ENCODE measurements around the gene IGFBP2. TPM values are rescaled to one million over a fixed set of nuclear protein-coding genes. Genes with fewer than 3 reads are reported as not detected.

IGFBP2 gene
- total and polyA plus RNA-seq, 2 donors (not counting 1 experiment from before 2014, with no cell fraction given) = not detected

GRCh38 chr2:216678813-216679657, 45.8 kb downstream of the IGFBP2 start:
- 88% methylated on average over 21 of the region's 21 CpGs for WGBS (ENCODE audit: insufficient coverage)
- no peak overlapping the region for H3K27ac ChIP-seq (ENCODE audit: low read length in 2 of 2)
- H3K36me3 ChIP-seq (replicated peaks in 1 of 2; ENCODE audit: control extremely low read depth in 1 of 2, control insufficient read depth in 1 of 2, extremely low read depth in 1 of 2, insufficient read depth in 2 of 2, low read length in 1 of 2) = no peaks in the 10 kb centered on the region
- no peak overlapping the region for H2AFZ ChIP-seq (ENCODE audit: insufficient read depth, low read depth, low read length, poor library complexity, severe bottlenecking)
- ATAC-seq (ENCODE audit: low read depth) (no peak), DNase-seq (no peak)
- Mint-ChIP-seq H3K9me3 (ENCODE audit: insufficient read depth) (no peaks in the 10 kb centered on the region), H3K27ac (no peak overlapping the region), H3K4me3 (no peak overlapping the region), H3K27me3 (peaks cover 46% of the 10 kb centered on the region), H3K4me1 (no peaks in the 10 kb centered on the region)
- intact Hi-C loops (cut with micrococcal nuclease) = no loop called here
- peaks cover 0 to 6% (median 0%) of the 10 kb centered on the region in 4 experiments for H3K27me3 ChIP-seq (replicated peaks in 1 of 4; ENCODE audit: control extremely low read depth in 1 of 4, control insufficient read depth in 3 of 4, insufficient read depth in 4 of 4, low read length in 3 of 4)
- TF ChIP-seq EZH2 (IDR thresholded peaks at IDR 0.05; ENCODE audit: borderline replicate concordance, insufficient read depth, low read depth, low read length, poor library complexity, severe bottlenecking) (no peak), CTCF (IDR thresholded peaks at IDR 0.05) (no peak)
- H3K9me3 ChIP-seq (ENCODE audit: control extremely low read depth in 1 of 3, control insufficient read depth in 2 of 3, insufficient read depth in 1 of 3, low read length in 2 of 3) = no peaks in the 10 kb centered on the region
- no peaks in the 10 kb centered on the region for H4K20me1 ChIP-seq (ENCODE audit: control insufficient read depth, insufficient read depth, low read length, poor library complexity, severe bottlenecking)
- CTCF ChIA-PET = interaction anchor here (0.8 to 1.5 kb wide), 3 partner anchors 12 to 1034 kb away, joined by 3 to 5 read pairs (median 4); no protein-coding TSS in a partner anchor
- POLR2A ChIA-PET = no interaction called here
- no peak overlapping the region for H3K4me2 ChIP-seq (replicated peaks; ENCODE audit: low read depth, low read length, poor library complexity, severe bottlenecking)
- no peaks in the 10 kb centered on the region for H3K4me1 ChIP-seq (ENCODE audit: control insufficient read depth in 2 of 2, insufficient read depth in 2 of 2, low read length in 2 of 2)
- no peak overlapping the region for H3K4me3 ChIP-seq (ENCODE audit: control extremely low read depth in 1 of 5, extremely low read depth in 1 of 5, insufficient read depth in 1 of 5, low read depth in 2 of 5, low read length in 4 of 5)
- H3K9ac ChIP-seq (ENCODE audit: low read length) = no peak overlapping the region
- H3K79me2 ChIP-seq (ENCODE audit: control insufficient read depth, insufficient read depth, low read length) = no peaks in the 10 kb centered on the region

- POLR2A ChIA-PET = no interaction called here
- Histone ChIP-seq H3K9me3 (ENCODE audit: control extremely low read depth in 1 of 3, control insufficient read depth in 2 of 3, insufficient read depth in 1 of 3, low read length in 2 of 3) (no peaks in the 10 kb centered on the region), H4K20me1 (ENCODE audit: control insufficient read depth, insufficient read depth, low read length, poor library complexity, severe bottlenecking) (no peaks in the 10 kb centered on the region), H3K9ac (ENCODE audit: low read length) (no peak overlapping the region), H3K27me3 (replicated peaks in 1 of 4; ENCODE audit: control extremely low read depth in 1 of 4, control insufficient read depth in 3 of 4, insufficient read depth in 4 of 4, low read length in 3 of 4) (peaks cover 0 to 6% (median 0%) of the 10 kb centered on the region in 4 experiments), H3K79me2 (ENCODE audit: control insufficient read depth, insufficient read depth, low read length) (no peaks in the 10 kb centered on the region), H2AFZ (ENCODE audit: insufficient read depth, low read depth, low read length, poor library complexity, severe bottlenecking) (no peak overlapping the region), H3K4me2 (replicated peaks; ENCODE audit: low read depth, low read length, poor library complexity, severe bottlenecking) (no peak overlapping the region), H3K27ac (ENCODE audit: low read length in 2 of 2) (no peak overlapping the region), H3K36me3 (replicated peaks in 1 of 2; ENCODE audit: control extremely low read depth in 1 of 2, control insufficient read depth in 1 of 2, extremely low read depth in 1 of 2, insufficient read depth in 2 of 2, low read length in 1 of 2) (no peaks in the 10 kb centered on the region), H3K4me1 (ENCODE audit: control insufficient read depth in 2 of 2, insufficient read depth in 2 of 2, low read length in 2 of 2) (no peaks in the 10 kb centered on the region), H3K4me3 (ENCODE audit: control extremely low read depth in 1 of 5, extremely low read depth in 1 of 5, insufficient read depth in 1 of 5, low read depth in 2 of 5, low read length in 4 of 5) (no peak overlapping the region)
- ATAC-seq (ENCODE audit: low read depth) (no peak), DNase-seq (no peak)
- TF ChIP-seq EZH2 (IDR thresholded peaks at IDR 0.05; ENCODE audit: borderline replicate concordance, insufficient read depth, low read depth, low read length, poor library complexity, severe bottlenecking) (no peak), CTCF (IDR thresholded peaks at IDR 0.05) (no peak)
- H3K4me3 Mint-ChIP-seq = no peak overlapping the region
- intact Hi-C loops (cut with micrococcal nuclease) = no loop called here
- H3K9me3 Mint-ChIP-seq (ENCODE audit: insufficient read depth) = no peaks in the 10 kb centered on the region
- CTCF ChIA-PET = interaction anchor here (0.8 to 1.1 kb wide), 2 partner anchors 11 to 1033 kb away, joined by 3 read pairs; no protein-coding TSS in a partner anchor
- 98% methylated on average over 14 of the region's 14 CpGs for WGBS (ENCODE audit: insufficient coverage)
- peaks cover 52% of the 10 kb centered on the region for H3K27me3 Mint-ChIP-seq
- H3K4me1 Mint-ChIP-seq = no peaks in the 10 kb centered on the region
- no peak overlapping the region for H3K27ac Mint-ChIP-seq
Measured at GRCh38 chr2:216679658-216680024, 46.4 kb downstream of the IGFBP2 start.
